Parathyroid adenoma (tissue), 2 donors: ENCODE results near the gene PIP4K2C.
A peak's percentile ranks its signal among the peaks of the same experiment; 100 is the strongest.

Experiments used
- H2AFZ ChIP-seq: fragments of 300-600 bp; sonication (generic); one replicate; pipeline ENCODE4 v1.7.0; 2017; ENCODE audit warnings: antibody characterized with exemption, mild to moderate bottlenecking
- H3K27ac ChIP-seq: fragments of 300-600 bp; sonication (generic); one replicate; pipeline ENCODE4 v1.7.0; 2017
- H3K27me3 ChIP-seq: fragments of 300-600 bp; sonication (generic); one replicate; pipeline ENCODE4 v1.7.0; 2017; ENCODE audit warnings: low read length; ENCODE audit not compliant: control insufficient read depth, insufficient read depth
- H3K36me3 ChIP-seq: fragments of 300-600 bp; sonication (generic); one replicate; pipeline ENCODE4 v1.7.0; 2017; ENCODE audit warnings: low read length; ENCODE audit not compliant: control insufficient read depth, insufficient read depth
- H3K4me1 ChIP-seq: fragments of 300-600 bp; sonication (generic); one replicate; pipeline ENCODE4 v1.7.0; 2017; ENCODE audit warnings: control low read depth
- H3K4me2 ChIP-seq: fragments of 300-600 bp; sonication (generic); one replicate; pipeline ENCODE4 v1.7.0; 2017; ENCODE audit warnings: low read length
- H3K4me3 ChIP-seq: fragments of 300-600 bp; sonication (generic); one replicate; pipeline ENCODE4 v1.7.0; 2017; ENCODE audit warnings: low read depth, low read length
- H3K79me2 ChIP-seq: fragments of 300-600 bp; sonication (generic); one replicate; pipeline ENCODE4 v1.7.0; 2017; ENCODE audit warnings: control low read depth
- H3K9ac ChIP-seq: fragments of 300-600 bp; sonication (generic); one replicate; pipeline ENCODE4 v1.7.0; 2017; ENCODE audit warnings: mild to moderate bottlenecking
- H3K9me3 ChIP-seq: fragments of 300-600 bp; sonication (generic); one replicate; pipeline ENCODE4 v1.7.0; 2017; ENCODE audit warnings: low read length; ENCODE audit not compliant: control insufficient read depth
- TF ChIP-seq, protein P1 (sequence below): fragments of 300-600 bp; sonication (generic); IDR thresholded peaks from one replicate; pipeline ENCODE4 v1.7.0; 2017; ENCODE audit warnings: antibody characterized with exemption, mild to moderate bottlenecking
- donor health status: primary hyperparathyroidism.

Gene PIP4K2C

GRCh38 chr12:57620245-57620935, 29.4 kb downstream of the PIP4K2C start:
- Histone ChIP-seq H3K4me3 (no peak overlapping the region), H3K27ac (no peak overlapping the region), H3K27me3 (peaks cover 6% of the 10 kb centered on the region)

GRCh38 chr12:57620936-57621496, 30.0 kb downstream of the PIP4K2C start:
- peak overlapping the region; percentile 45 for H3K4me3 ChIP-seq
- H3K9ac ChIP-seq, result no peak overlapping the region
- TF ChIP-seq, protein P1, sequence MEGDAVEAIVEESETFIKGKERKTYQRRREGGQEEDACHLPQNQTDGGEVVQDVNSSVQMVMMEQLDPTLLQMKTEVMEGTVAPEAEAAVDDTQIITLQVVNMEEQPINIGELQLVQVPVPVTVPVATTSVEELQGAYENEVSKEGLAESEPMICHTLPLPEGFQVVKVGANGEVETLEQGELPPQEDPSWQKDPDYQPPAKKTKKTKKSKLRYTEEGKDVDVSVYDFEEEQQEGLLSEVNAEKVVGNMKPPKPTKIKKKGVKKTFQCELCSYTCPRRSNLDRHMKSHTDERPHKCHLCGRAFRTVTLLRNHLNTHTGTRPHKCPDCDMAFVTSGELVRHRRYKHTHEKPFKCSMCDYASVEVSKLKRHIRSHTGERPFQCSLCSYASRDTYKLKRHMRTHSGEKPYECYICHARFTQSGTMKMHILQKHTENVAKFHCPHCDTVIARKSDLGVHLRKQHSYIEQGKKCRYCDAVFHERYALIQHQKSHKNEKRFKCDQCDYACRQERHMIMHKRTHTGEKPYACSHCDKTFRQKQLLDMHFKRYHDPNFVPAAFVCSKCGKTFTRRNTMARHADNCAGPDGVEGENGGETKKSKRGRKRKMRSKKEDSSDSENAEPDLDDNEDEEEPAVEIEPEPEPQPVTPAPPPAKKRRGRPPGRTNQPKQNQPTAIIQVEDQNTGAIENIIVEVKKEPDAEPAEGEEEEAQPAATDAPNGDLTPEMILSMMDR, result no peak
- H3K36me3 ChIP-seq, result no peaks in the 10 kb centered on the region
- no peaks in the 10 kb centered on the region for H3K79me2 ChIP-seq
- H3K9me3 ChIP-seq, result no peaks in the 10 kb centered on the region
- H3K4me2 ChIP-seq, result peak overlapping the region; percentile 90
- no peak overlapping the region for H3K27ac ChIP-seq
- peak overlapping the region; percentile 47 for H2AFZ ChIP-seq
- H3K27me3 ChIP-seq, result peaks cover 6% of the 10 kb centered on the region
- peaks cover 6% of the 10 kb centered on the region for H3K4me1 ChIP-seq

More at GRCh38 chr12:57620245-57620935, 29.4 kb downstream of the PIP4K2C start:
- H3K9me3 ChIP-seq, result no peaks in the 10 kb centered on the region
- H3K79me2 ChIP-seq, result no peaks in the 10 kb centered on the region
- H2AFZ ChIP-seq, result no peak overlapping the region
- no peak overlapping the region for H3K9ac ChIP-seq
- TF ChIP-seq, protein P1, result no peak
- peaks cover 6% of the 10 kb centered on the region for H3K4me1 ChIP-seq
- H3K36me3 ChIP-seq, result no peaks in the 10 kb centered on the region
- no peak overlapping the region for H3K4me2 ChIP-seq

DNA sequence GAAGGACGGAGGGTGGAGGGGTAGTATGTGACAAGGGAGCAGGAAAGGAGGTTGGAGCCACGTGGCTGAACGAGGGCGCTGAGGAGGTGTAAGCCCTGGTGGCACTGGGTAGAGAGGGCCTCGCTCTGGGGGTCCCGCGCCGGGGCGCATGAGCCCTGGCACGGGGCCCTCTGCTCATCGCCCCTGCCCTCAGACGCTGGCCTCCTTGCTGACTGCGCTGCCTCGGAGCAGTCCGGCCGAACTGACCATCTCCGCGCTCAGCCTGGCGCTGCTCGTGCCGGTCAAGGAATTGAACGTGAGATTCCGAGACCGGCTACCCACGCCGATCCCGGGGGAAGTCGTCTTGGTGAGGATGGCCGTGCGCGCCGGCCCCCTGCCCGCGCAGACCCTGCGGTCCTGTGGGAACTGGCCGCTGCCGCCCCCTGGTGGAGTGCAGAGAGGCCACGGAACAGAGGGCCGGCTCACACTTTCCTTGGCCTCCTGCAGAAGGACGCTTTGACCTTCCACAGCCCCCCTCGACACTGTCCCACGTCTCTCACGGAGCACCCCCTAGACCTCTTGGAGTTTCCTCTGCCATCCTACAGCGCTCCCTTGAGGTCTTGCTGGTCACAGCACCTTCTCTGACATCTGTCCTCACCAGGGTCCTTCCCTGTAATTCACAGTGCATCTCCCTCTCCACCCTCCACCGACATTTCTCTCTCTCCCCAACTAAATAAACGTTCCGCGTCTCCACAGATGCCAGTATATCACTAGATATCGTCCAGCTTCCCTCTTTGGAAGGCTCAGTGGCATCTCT, 30.7 kb downstream of the PIP4K2C start:
- Histone ChIP-seq H3K4me2 (peak overlapping the region; percentile 90), H3K36me3 (no peaks in the 10 kb centered on the region), H3K27me3 (peaks cover 6% of the 10 kb centered on the region), H3K9ac (no peak overlapping the region), H2AFZ (peak overlapping the region; percentile 42), H3K4me3 (peak overlapping the region; percentile 45), H3K27ac (no peak overlapping the region), H3K79me2 (no peaks in the 10 kb centered on the region), H3K4me1 (peaks cover 2% of the 10 kb centered on the region), H3K9me3 (no peaks in the 10 kb centered on the region)
- TF ChIP-seq, protein P1, result peak; percentile 90

DNA sequence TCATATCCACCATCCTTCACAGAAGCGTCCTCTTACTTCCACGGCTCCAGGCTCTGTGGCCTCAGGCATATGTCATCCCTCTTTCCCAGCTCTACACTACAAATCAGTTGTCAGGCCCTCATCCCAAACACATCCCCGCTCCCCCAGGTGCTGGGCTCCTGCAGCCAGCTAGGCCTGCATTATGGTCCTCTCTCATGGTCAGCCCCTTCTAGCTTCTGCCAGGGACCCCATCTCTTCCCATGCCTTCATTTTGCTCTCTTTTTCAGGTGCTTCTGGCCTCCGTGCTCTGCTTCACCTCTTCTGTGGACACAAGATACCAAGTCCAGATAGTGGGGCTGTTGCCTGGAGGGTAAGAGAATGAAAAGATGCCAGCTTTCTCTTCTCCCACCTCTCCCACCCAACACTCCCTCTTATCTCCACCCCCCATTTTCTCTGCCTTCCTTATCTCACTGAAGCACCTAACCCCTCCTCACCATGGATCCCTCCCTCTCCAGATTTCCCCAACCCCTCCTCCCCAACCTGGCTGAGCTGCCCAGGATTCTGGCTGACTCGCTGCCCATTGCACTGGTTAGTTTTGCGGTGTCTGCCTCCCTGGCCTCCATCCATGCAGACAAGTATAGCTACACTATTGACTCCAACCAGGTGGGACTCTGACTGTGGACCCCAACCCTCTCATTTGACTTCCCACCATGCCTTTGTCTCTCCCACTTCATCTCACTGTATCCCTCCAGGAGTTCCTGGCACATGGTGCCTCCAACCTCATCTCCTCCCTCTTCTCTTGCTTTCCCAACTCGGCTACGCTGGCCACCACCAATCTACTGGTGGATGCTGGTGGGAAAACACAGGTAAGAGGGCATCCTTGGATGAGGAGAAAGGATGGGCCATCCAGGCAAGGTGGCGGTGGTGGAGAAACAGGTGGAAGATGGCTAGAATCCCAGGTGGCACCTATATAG, 31.6 kb downstream of the PIP4K2C start:
- Histone ChIP-seq H3K27me3 (peaks cover 6% of the 10 kb centered on the region), H3K9ac (no peak overlapping the region), H3K79me2 (no peaks in the 10 kb centered on the region), H3K27ac (no peak overlapping the region), H3K36me3 (no peaks in the 10 kb centered on the region), H3K9me3 (no peaks in the 10 kb centered on the region), H3K4me2 (no peak overlapping the region), H3K4me1 (no peaks in the 10 kb centered on the region), H3K4me3 (no peak overlapping the region), H2AFZ (no peak overlapping the region)
- TF ChIP-seq, protein P1, result no peak
